OCI-M2 (cell line): ENCODE results near the gene LRP1B.
"Not testable (repeated sequence)": the region's sequence is repeated elsewhere in the genome, so short reads cannot be mapped to it uniquely, and the experiment has no call there.

Source experiments
- DNase-seq: peaks from one replicate; lab custom pipeline; 2025; ENCODE audit not compliant: unreplicated experiment; lab: John Stamatoyannopoulos, UW

The LRP1B gene

GRCh38 chr2:141195087-141195486, 935.7 kb downstream of the LRP1B start:
- DNase-seq, result no peak

GRCh38 chr2:141187075-141187439, 943.8 kb downstream of the LRP1B start:
- no peak for DNase-seq

- DNase-seq, result no peak
Observed at GRCh38 chr2:141186413-141187074, 944.3 kb downstream of the LRP1B start.

GRCh38 chr2:141182246-141182645, 948.6 kb downstream of the LRP1B start:
- DNase-seq, result no peak

- not testable (repeated sequence) for DNase-seq
Observed at GRCh38 chr2:141169117-141169516, 961.7 kb downstream of the LRP1B start.

- no peak for DNase-seq
Observed at GRCh38 chr2:141162314-141162713, 968.5 kb downstream of the LRP1B start.

- no peak for DNase-seq
Observed at GRCh38 chr2:141151611-141152286, 979.1 kb downstream of the LRP1B start.

- no peak for DNase-seq
Observed at GRCh38 chr2:141142025-141142424, 988.8 kb downstream of the LRP1B start.

- no peak for DNase-seq
Observed at GRCh38 chr2:141137122-141137693, 993.6 kb downstream of the LRP1B start.

GRCh38 chr2:141133883-141134282, 996.9 kb downstream of the LRP1B start:
- no peak for DNase-seq

GRCh38 chr2:141125432-141125831, 1005.4 kb downstream of the LRP1B start:
- no peak for DNase-seq

- DNase-seq, result no peak
Observed at GRCh38 chr2:141118836-141119235, 1012.0 kb downstream of the LRP1B start.

- DNase-seq, result no peak
Observed at GRCh38 chr2:141113301-141113700, 1017.5 kb downstream of the LRP1B start.

GRCh38 chr2:141109633-141110032, 1021.2 kb downstream of the LRP1B start:
- DNase-seq, result no peak

- DNase-seq, result no peak
Observed at GRCh38 chr2:141105763-141106162, 1025.1 kb downstream of the LRP1B start.

GRCh38 chr2:141103216-141103615, 1027.6 kb downstream of the LRP1B start:
- no peak for DNase-seq

GRCh38 chr2:141079231-141079630, 1051.6 kb downstream of the LRP1B start:
- DNase-seq, result no peak

- DNase-seq, result no peak
Observed at GRCh38 chr2:141075753-141076152, 1055.1 kb downstream of the LRP1B start.

- no peak for DNase-seq
Observed at GRCh38 chr2:141068053-141068682, 1062.6 kb downstream of the LRP1B start.

- no peak for DNase-seq
Observed at GRCh38 chr2:141065042-141065441, 1065.8 kb downstream of the LRP1B start.

- no peak for DNase-seq
Observed at GRCh38 chr2:141063406-141063805, 1067.4 kb downstream of the LRP1B start.

- no peak for DNase-seq
Observed at GRCh38 chr2:141062443-141062842, 1068.4 kb downstream of the LRP1B start.
